ENCODE measurements around the gene MOB1B. TPM values are rescaled to one million over a fixed set of nuclear protein-coding genes. Genes with fewer than 3 reads are reported as not detected.

The MOB1B gene
- total RNA-seq, 1 donor from 2014 or later, result 32.2 TPM

DNA sequence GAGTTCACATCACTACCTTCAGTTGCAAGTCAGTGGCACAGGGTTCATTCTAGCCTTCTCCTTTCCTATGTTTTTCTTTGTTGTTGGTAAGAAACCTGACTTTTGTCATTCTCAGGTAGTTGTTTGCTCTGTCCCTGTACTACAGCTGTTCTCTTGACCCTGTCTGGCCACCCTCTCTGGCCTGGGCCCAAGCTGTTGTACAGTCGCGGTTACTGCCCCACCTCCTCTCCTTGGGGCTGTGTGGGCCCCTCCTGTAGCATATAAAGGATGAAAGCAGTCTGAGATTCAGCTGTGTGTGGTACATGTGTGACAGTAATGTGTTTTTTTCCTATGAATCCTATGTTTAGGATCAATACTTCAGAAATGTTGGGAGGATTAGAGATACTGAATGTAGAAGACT is 12.5 kb downstream of the MOB1B start:
- no peak for DNase-seq (ENCODE audit: low read depth)

DNA sequence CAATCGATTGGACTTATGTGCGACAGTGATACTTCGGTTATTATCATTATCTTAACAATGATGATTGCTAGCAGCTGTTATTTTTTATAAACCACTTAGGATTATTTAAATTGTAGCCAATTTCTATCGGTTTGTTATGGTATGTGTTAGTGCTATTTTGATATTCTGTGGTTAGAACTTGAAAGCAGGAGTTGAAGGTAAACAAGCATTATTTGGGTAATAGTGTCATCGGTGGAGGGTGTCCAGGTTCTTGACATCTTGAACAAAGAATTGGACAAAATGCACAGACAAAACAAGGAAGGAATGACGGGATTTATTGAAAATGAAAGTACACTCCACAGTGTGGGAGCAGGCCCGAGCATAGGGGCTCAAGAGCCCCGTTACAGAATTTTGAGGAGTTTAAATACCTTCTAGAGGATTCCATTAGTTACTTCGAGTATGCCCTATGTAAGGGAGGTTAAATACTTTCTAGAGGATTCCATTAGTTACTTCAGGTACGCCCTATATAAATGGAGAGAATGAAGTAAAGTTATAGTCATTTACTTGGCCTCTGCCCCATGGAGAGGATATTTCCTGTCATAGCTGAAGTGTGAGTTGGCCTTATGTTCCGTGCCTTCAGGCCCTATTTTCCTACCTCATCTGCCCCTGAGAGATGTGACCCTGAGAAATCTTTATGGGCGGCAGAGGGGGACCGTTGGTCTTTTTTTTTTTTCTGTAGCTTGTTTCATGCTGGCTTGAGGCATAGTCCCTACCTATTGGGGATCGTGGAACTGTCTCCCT is 13.1 kb downstream of the MOB1B start:
- DNase-seq (ENCODE audit: low read depth), result no peak

GRCh38 chr4:70915874-70916559 is 13.8 kb downstream of the MOB1B start:
- DNase-seq (ENCODE audit: low read depth), result no peak

GRCh38 chr4:70920592-70920991 is 18.4 kb downstream of the MOB1B start:
- DNase-seq (ENCODE audit: low read depth), result no peak

DNA sequence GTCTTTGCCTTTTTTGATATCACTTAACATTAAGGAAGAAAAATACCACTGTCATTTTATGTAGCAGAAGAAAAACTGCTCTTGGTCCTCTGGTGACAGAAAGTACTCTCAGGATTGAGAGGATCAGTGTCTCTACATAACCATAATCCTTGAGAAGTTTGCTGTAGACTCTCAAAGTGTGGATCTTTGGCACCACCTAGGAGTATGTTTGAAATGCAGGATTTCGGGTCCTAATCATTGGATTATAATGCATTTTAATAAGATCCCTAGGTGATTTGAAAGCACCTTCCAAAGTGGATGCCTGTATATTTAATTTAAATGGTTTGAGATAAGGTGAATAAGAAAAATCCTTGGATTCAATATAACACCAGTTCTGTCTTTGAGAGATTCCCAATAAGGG is 23.2 kb downstream of the MOB1B start:
- DNase-seq (ENCODE audit: low read depth), result no peak

GRCh38 chr4:70925899-70926635 is 23.9 kb downstream of the MOB1B start:
- DNase-seq (ENCODE audit: low read depth), result no peak

GRCh38 chr4:70927502-70928137 is 25.5 kb downstream of the MOB1B start:
- no peak for DNase-seq (ENCODE audit: low read depth)

DNA sequence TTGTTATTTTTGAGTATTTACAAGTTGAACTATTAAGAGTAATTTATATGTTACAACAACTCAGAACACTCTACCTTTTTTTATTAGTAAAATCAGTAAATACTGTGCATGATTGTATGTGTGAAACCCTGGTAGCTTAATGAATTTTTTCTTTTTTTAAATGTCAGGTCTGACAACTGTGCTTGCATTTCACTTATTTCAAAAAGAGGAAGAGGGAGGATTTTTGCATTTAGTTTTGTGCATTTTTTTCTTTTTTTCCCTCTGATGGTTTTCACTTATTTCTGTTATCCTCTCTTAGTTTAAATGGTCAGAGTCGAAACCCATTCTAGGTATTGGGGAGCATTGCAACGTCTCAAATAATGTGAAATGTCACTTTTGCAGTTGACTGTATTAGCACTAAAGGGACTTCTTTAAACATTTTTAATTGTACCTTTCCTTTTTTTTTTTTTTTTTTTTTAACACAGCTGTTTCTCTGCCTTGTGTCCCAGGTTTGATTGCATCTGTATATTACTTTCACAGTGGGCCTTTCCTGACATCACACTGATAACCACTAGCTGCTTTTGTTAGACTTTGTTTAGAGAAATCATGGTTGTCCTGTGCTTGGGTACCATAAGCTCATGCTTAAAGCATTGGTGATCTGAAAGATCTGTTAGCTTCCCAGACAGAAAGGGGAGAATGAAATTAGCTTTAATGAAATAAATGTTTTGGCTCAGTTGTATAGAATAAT is 28.5 kb downstream of the MOB1B start:
- DNase-seq (ENCODE audit: low read depth), result no peak

DNA sequence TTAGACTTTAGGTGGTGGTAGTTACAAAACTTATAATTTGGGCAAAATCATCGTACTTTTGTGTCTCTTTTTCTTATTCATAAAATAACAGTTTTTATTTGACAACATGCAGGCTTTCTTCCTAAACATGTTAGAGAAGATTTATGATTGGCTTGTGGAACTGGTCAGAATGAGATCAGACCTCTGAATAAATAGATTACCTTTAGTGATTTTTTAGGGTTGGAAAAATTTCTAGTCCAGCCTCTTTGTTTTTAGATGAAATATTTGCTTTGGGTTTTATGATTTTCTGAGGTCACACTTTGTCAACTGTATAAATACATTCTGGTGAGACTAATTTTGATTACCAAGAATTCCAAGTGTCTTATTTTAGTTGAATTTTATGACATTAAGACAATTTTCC is 29.2 kb downstream of the MOB1B start:
- no peak for DNase-seq (ENCODE audit: low read depth)

DNA sequence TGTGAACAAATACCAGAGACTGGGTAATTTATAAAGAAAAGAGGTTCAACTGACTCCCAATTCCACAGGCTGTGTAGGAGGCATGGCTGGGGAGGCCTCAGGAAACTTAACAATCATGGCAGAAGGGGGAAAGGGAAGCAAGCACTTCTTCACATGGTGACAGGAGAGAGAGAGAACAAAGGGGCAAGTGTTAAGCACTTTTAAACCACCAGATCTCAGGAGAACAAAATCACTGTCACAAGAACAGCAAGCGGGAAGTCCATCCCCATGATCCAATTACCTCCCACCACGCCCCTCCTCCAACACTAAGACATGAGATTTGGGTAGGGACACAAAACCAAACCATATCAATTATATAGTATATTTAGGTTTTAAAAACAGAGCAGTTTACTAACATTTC is 30.8 kb downstream of the MOB1B start:
- DNase-seq (ENCODE audit: low read depth), result no peak

- no peak for DNase-seq (ENCODE audit: low read depth)
Measured at GRCh38 chr4:70935038-70935695, 33.0 kb downstream of the MOB1B start.

DNA sequence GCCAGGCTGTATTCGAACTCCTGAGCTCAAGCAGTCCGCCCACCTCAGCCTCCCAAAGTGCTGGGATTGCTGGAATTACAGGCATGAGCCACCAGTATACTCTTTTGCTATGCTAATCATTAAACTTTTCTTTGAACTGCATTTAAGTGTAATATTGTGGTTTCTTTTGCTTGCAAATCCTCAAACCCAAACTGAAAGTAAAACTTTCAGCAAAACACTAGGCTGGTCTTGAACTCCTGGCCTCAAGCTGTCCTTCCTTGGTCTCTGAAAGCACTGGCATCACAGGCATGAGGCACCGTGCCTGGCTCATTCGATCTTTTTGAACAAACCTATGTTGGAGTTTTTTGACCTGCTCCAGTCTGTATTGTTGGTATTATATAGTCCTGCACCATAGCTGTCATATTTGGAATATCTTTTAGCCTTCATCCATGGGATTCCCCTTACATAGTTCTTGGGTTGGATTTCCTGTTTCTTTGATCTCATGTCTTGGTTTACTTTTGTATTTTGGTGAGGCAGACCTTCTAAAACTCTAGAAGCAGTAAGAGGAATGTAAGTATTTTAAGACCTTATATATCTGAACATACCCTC is 34.1 kb downstream of the MOB1B start:
- peak; percentile 25 for DNase-seq (ENCODE audit: low read depth)

- DNase-seq (ENCODE audit: low read depth), result no peak
Measured at GRCh38 chr4:70938086-70938485, 35.9 kb downstream of the MOB1B start.

- DNase-seq (ENCODE audit: low read depth), result no peak
Measured at GRCh38 chr4:70940134-70940533, 38.0 kb downstream of the MOB1B start.

GRCh38 chr4:70943114-70943513 is 40.9 kb downstream of the MOB1B start:
- no peak for DNase-seq (ENCODE audit: low read depth)

DNA sequence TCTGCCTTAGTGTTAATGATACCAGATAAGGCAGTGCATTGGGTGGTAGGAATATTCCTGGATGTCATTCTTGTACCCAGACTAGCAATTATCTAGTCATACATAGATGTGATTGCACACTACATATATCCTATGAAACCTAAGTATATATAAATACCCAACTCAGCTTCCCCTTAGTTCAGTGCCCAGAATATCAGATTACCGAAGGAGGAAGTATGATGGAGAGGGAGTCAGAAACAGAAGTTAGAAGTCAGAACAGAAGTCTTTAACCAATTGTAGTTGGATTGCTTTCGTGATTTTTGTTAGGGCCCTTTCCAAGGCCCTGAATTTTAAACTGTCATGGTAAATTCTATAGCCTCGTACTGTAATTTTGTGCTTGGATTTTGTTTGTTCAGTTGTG is 42.9 kb downstream of the MOB1B start:
- no peak for DNase-seq (ENCODE audit: low read depth)

DNA sequence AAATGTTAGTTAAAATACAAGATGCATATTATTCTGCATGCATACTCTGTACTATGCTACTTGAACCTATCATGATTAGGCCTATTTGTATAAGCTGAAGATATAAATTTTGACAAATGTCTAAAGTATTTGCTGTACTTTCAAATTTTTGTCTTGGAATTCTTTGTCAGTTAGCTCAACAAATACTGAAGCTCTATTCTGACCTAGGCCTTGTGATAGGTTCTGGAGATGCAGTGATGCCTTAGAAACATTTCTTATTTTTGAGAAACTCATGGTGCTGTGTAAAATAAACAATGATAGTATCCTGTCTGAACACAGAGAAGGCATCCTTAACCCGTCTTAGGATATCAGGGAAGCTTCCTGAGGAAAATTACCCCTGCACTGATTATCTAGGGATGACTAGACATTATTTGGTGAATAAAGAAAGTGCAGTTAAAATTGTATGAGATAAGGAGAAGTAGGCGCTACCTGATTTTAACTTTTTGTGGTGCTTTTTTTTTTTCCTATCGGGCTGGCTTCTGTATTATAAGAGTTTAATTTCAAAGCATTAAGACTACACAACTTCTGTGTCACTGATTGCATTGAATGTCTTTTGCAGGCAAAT is 43.4 kb downstream of the MOB1B start:
- no peak for DNase-seq (ENCODE audit: low read depth)

- DNase-seq (ENCODE audit: low read depth), result no peak
Measured at GRCh38 chr4:70946939-70947338, 44.8 kb downstream of the MOB1B start.

GRCh38 chr4:70948665-70949260 is 46.6 kb downstream of the MOB1B start:
- peak; percentile 11 for DNase-seq (ENCODE audit: low read depth)

GRCh38 chr4:70954032-70954431 is 51.9 kb downstream of the MOB1B start:
- DNase-seq (ENCODE audit: low read depth), result peak; percentile 19
